CD4-positive, CD25-positive, alpha-beta regulatory T cell (primary cell): ENCODE results near the gene PPP1R3D. TPM values are rescaled to one million over a fixed set of nuclear protein-coding genes. Genes with fewer than 3 reads are reported as not detected.
A peak's percentile ranks its signal among the peaks of the same experiment; 100 is the strongest.

Source experiments
- ATAC-seq, 2 donors: fragments of 150-1000 bp; cut with Tn5 transposase; one replicate each; pipeline ENCODE4 v1.10.0; 2021; ENCODE audit warnings: low read depth in 2 of 2, moderate number of reproducible peaks in 2 of 2, moderate library complexity in 1 of 2
- DNase-seq, 3 donors: peaks; one replicate each; pipeline versions ENCODE4 v3.0.0 to v3.0.0-alpha.2; 2012 to 2022; ENCODE audit warnings: mixed read lengths in 1 of 3
- H3K27ac ChIP-seq: one replicate; pipeline ENCODE4 v1.7.0; 2013; ENCODE audit warnings: mild to moderate bottlenecking, low read length; ENCODE audit not compliant: insufficient read depth, poor library complexity, severe bottlenecking
- H3K27me3 ChIP-seq: one replicate; pipeline ENCODE4 v1.7.0; 2013; ENCODE audit warnings: low read length; ENCODE audit not compliant: control insufficient read depth, insufficient read depth
- H3K36me3 ChIP-seq: one replicate; pipeline ENCODE4 v1.7.0; 2013; ENCODE audit warnings: mild to moderate bottlenecking, low read length, moderate library complexity; ENCODE audit not compliant: control insufficient read depth, insufficient read depth
- H3K4me1 ChIP-seq: 2 replicates; pipeline ENCODE4 v1.7.0; 2013; ENCODE audit warnings: mild to moderate bottlenecking, low read length; ENCODE audit not compliant: insufficient read depth, control insufficient read depth, poor library complexity, severe bottlenecking
- H3K4me3 ChIP-seq: one replicate; pipeline ENCODE4 v1.7.0; 2013; ENCODE audit warnings: low read depth, mild to moderate bottlenecking, low read length, moderate library complexity
- H3K9me3 ChIP-seq, 2 experiments: 1 replicate in 1 of 2; 2 replicates in 1 of 2; pipeline ENCODE4 v1.7.0; 2013; ENCODE audit warnings: low read length in 2 of 2, mild to moderate bottlenecking in 1 of 2, moderate library complexity in 1 of 2; ENCODE audit not compliant: control insufficient read depth in 2 of 2
- H3K27ac Mint-ChIP-seq, 3 donors: one replicate each; pipeline ENCODE4 v1.8.0; 2020 to 2022; ENCODE audit warnings: mild to moderate bottlenecking in 3 of 3, mixed read lengths in 3 of 3, moderate library complexity in 2 of 3
- H3K27me3 Mint-ChIP-seq: one replicate; pipeline ENCODE4 v1.8.0; 2022; ENCODE audit warnings: mild to moderate bottlenecking, mixed read lengths
- H3K36me3 Mint-ChIP-seq: one replicate; pipeline ENCODE4 v1.8.0; 2020; ENCODE audit warnings: mixed read lengths
- H3K4me1 Mint-ChIP-seq, 4 donors: one replicate each; pipeline ENCODE4 v1.8.0; 2020 to 2022; ENCODE audit warnings: mixed read lengths in 4 of 4, mild to moderate bottlenecking in 1 of 4
- H3K4me3 Mint-ChIP-seq, 4 donors: one replicate each; pipeline ENCODE4 v1.8.0; 2020 to 2022; ENCODE audit warnings: mild to moderate bottlenecking in 4 of 4, mixed read lengths in 4 of 4, moderate library complexity in 3 of 4
- H3K9me3 Mint-ChIP-seq, 7 donors: one replicate each; pipeline ENCODE4 v1.8.0; 2020 to 2022; ENCODE audit warnings: mixed read lengths in 7 of 7, mild to moderate bottlenecking in 3 of 7, moderate library complexity in 2 of 7
- polyA plus RNA-seq, 4 donors: library from polyadenylated mRNA; unstranded; fragments of 300-500 nt; fragmentation: Illumina TruSeq; gene quantifications; one replicate each; pipeline ENCODE4 v1.2.3, GENCODE V29; 2021
- total RNA-seq: library from RNA; stranded (reverse); gene quantifications from one replicate; pipeline ENCODE4 v1.2.3, GENCODE V29; 2022

PPP1R3D gene, protein sequence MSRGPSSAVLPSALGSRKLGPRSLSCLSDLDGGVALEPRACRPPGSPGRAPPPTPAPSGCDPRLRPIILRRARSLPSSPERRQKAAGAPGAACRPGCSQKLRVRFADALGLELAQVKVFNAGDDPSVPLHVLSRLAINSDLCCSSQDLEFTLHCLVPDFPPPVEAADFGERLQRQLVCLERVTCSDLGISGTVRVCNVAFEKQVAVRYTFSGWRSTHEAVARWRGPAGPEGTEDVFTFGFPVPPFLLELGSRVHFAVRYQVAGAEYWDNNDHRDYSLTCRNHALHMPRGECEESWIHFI
- total RNA-seq (5.3 TPM), polyA plus RNA-seq (1 to 10 TPM; 1.9 to 3.0 (median 2.1) TPM)

DNA sequence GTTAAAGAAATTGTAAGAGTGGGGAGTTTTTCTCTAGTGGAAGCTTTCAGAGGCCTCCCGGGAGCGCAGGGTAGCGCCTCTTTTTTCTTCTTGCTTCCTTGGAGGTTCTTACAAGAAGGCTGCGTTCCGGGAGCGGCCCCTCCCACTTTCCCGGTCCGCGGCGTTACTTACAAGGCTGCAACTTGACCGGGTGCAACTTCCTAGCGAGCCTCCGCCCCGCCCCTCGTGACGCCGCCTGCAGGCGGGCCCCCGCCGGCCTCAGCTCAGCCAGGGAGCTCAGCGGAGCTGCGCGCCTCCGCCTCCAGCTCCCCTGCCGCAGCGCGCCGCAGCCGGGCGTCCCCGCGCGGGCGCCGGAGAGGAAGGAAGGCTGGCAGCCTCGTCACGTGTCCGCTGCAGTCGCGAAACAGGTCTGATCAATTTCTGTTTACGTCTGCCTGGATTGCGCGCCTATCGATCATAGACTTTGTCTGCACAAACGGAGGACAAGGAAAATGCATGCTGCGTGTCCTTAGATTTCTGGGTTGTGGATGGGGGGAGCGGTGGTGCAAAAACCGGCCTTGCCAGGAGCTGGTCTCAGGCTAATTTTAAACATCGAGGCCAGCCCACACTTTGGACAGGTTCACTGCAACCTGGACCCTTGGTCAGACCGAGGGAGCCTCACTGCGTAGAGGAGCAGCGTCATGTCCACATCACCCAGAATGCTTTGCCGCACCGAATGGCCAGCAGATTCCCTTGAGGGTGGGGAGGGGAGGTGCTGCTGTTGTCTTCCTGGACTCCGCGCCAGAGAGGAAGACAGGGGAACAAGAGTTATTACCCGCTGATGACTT is at the start of gene PPP1R3D, which contains the start of gene FAM217B:
TSS of gene PPP1R3D (minus strand) at position 177 of the 827 bp plus-strand sequence. CDS start 374 bp downstream, outside the sequence.
TSS of gene FAM217B (plus strand) at position 261 of the 827 bp plus-strand sequence. CDS start 3,555 bp downstream, outside the sequence.
- Histone ChIP-seq H3K9me3 (no peaks in the 10 kb centered on the region), H3K27ac (peak within 1 kb of the TSS; percentile 79), H3K36me3 (peaks cover 26% of the 10 kb centered on the region), H3K4me3 (peak within 1 kb of the TSS; percentile 94), H3K4me1 (peaks cover 49% of the 10 kb centered on the region), H3K27me3 (no peaks in the 10 kb centered on the region)
- Mint-ChIP-seq H3K4me1 (peaks cover 39 to 60% (median 49%) of the 10 kb centered on the region in 4 donors), H3K36me3 (peaks cover 9% of the 10 kb centered on the region), H3K4me3 (peak within 1 kb of the TSS; percentile 95 to 99 (median 98)), H3K27me3 (no peaks in the 10 kb centered on the region), H3K9me3 (no peaks in the 10 kb centered on the region), H3K27ac (peak within 1 kb of the TSS; percentile 96 to 99 (median 98))
- peak; percentile 97 for ATAC-seq
- DNase-seq: peak; percentile 83 to 94 (median 87)

GRCh38 chr20:59988141-59988540 is 48.0 kb upstream of the PPP1R3D start:
- H3K27ac Mint-ChIP-seq: no peak overlapping the region
- no peak overlapping the region for H3K27ac ChIP-seq
- no peaks in the 10 kb centered on the region for H3K4me1 Mint-ChIP-seq
- H3K9me3 ChIP-seq: no peaks in the 10 kb centered on the region
- H3K36me3 ChIP-seq: no peaks in the 10 kb centered on the region
- no peak for DNase-seq
- peaks cover 24% of the 10 kb centered on the region for H3K36me3 Mint-ChIP-seq
- H3K4me3 Mint-ChIP-seq: no peak overlapping the region
- H3K9me3 Mint-ChIP-seq: no peaks in the 10 kb centered on the region
- no peak overlapping the region for H3K4me3 ChIP-seq
- no peaks in the 10 kb centered on the region for H3K4me1 ChIP-seq
- no peaks in the 10 kb centered on the region for H3K27me3 ChIP-seq
- no peak for ATAC-seq
- H3K27me3 Mint-ChIP-seq: no peaks in the 10 kb centered on the region

DNA sequence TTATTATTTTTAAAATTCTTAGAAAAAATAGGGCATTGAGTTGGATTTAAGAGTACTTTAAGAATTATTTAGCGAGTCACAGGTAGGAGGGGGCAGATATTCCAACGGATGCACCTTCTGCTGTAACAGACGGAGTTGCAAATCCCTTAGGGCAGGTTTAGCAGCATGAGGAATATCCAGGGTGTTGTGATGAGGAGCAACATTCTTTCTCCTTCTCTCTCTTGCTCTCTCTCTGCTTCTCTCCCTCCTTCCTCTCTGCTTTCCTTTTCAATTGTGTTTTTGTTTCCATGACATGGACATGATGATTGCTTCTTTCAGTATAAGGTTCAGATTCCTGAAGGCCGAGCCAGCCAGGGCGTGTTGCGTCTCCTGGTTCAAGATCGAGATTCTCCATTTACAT is 47.0 kb upstream of the PPP1R3D start:
- Histone ChIP-seq H3K4me1 (no peaks in the 10 kb centered on the region), H3K36me3 (no peaks in the 10 kb centered on the region), H3K27me3 (no peaks in the 10 kb centered on the region), H3K27ac (no peak overlapping the region), H3K4me3 (no peak overlapping the region), H3K9me3 (no peaks in the 10 kb centered on the region)
- no peak overlapping the region for H3K4me3 Mint-ChIP-seq
- H3K27ac Mint-ChIP-seq: no peak overlapping the region
- ATAC-seq: no peak
- H3K27me3 Mint-ChIP-seq: no peaks in the 10 kb centered on the region
- H3K36me3 Mint-ChIP-seq: peaks cover 28% of the 10 kb centered on the region
- no peaks in the 10 kb centered on the region for H3K4me1 Mint-ChIP-seq
- no peaks in the 10 kb centered on the region for H3K9me3 Mint-ChIP-seq
- DNase-seq: no peak

GRCh38 chr20:59985864-59986263 is 45.8 kb upstream of the PPP1R3D start:
- Mint-ChIP-seq H3K9me3 (no peaks in the 10 kb centered on the region), H3K27ac (no peak overlapping the region), H3K27me3 (no peaks in the 10 kb centered on the region), H3K36me3 (peaks cover 28% of the 10 kb centered on the region), H3K4me3 (no peak overlapping the region), H3K4me1 (no peaks in the 10 kb centered on the region)
- Histone ChIP-seq H3K27ac (no peak overlapping the region), H3K9me3 (no peaks in the 10 kb centered on the region), H3K4me3 (no peak overlapping the region), H3K27me3 (no peaks in the 10 kb centered on the region), H3K36me3 (no peaks in the 10 kb centered on the region), H3K4me1 (no peaks in the 10 kb centered on the region)
- no peak for ATAC-seq
- peak in 1 of 3 donors; percentile 4 for DNase-seq

DNA sequence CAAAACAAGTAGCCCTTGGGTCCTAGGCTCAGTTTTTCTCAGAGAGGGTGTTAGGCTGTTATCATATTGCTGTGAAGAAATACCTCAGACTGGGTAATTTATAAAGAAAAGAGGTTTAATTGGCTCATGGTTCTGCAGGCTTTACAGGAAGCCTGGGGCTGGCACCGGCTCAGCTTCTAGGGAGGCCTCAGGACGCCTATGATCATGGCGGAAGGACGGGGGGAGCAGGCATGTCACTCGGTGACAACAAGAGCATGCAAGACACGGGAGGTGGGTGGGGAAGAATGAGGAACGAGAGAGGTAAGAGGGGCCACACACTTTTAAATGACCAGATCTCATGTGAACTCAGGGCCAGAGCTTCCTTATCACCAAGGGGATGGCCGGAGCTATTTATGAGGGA is 45.1 kb upstream of the PPP1R3D start:
- Mint-ChIP-seq H3K4me1 (no peaks in the 10 kb centered on the region), H3K27me3 (no peaks in the 10 kb centered on the region), H3K36me3 (peaks cover 28% of the 10 kb centered on the region), H3K4me3 (no peak overlapping the region), H3K9me3 (peaks cover 0 to 2% (median 0%) of the 10 kb centered on the region in 7 donors), H3K27ac (peak overlapping the region in 1 of 3 donors; percentile 84)
- ATAC-seq (no peak), DNase-seq (no peak)
- no peaks in the 10 kb centered on the region for H3K27me3 ChIP-seq
- H3K4me1 ChIP-seq: no peaks in the 10 kb centered on the region
- H3K27ac ChIP-seq: no peak overlapping the region
- no peak overlapping the region for H3K4me3 ChIP-seq
- H3K9me3 ChIP-seq: no peaks in the 10 kb centered on the region
- H3K36me3 ChIP-seq: no peaks in the 10 kb centered on the region

DNA sequence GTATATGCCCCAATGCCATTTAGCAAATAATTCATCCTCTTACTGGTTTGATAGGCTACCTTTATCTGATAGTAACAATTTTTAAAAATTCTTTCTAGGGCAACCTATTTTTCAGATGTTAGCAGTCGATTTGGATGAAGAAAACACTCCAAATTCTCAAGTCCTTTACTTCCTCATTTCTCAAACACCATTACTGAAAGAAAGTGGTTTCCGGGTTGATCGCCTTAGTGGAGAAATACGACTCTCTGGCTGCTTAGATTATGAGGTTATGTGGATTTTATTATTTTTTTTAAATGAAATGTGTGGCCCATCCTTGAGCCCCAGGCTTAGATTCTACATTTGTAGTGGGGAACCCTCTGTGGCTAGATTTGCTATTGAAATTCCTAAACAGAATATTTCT is 44.4 kb upstream of the PPP1R3D start:
- H3K27ac Mint-ChIP-seq: no peak overlapping the region
- no peak for DNase-seq
- no peak overlapping the region for H3K4me3 ChIP-seq

GRCh38 chr20:59983076-59983475 is 43.0 kb upstream of the PPP1R3D start:
- Mint-ChIP-seq H3K4me3 (no peak overlapping the region), H3K27me3 (no peaks in the 10 kb centered on the region), H3K27ac (no peak overlapping the region), H3K9me3 (peaks cover 0 to 2% (median 0%) of the 10 kb centered on the region in 7 donors), H3K4me1 (no peaks in the 10 kb centered on the region), H3K36me3 (peaks cover 18% of the 10 kb centered on the region)
- Histone ChIP-seq H3K4me1 (no peaks in the 10 kb centered on the region), H3K27me3 (no peaks in the 10 kb centered on the region), H3K36me3 (no peaks in the 10 kb centered on the region), H3K27ac (no peak overlapping the region), H3K4me3 (no peak overlapping the region), H3K9me3 (no peaks in the 10 kb centered on the region)
- DNase-seq (no peak), ATAC-seq (no peak)

More for the DNA sequence above, 44.4 kb upstream of the PPP1R3D start:
- Histone ChIP-seq H3K4me1 (no peaks in the 10 kb centered on the region), H3K36me3 (no peaks in the 10 kb centered on the region), H3K9me3 (no peaks in the 10 kb centered on the region), H3K27ac (no peak overlapping the region), H3K27me3 (no peaks in the 10 kb centered on the region)
- H3K4me1 Mint-ChIP-seq: no peaks in the 10 kb centered on the region
- no peak for ATAC-seq
- H3K36me3 Mint-ChIP-seq: peaks cover 22% of the 10 kb centered on the region
- no peak overlapping the region for H3K4me3 Mint-ChIP-seq
- H3K9me3 Mint-ChIP-seq: peaks cover 0 to 2% (median 0%) of the 10 kb centered on the region in 7 donors
- no peaks in the 10 kb centered on the region for H3K27me3 Mint-ChIP-seq
